Activated gamma-delta T cell (primary cell): ENCODE results near the gene CTNNA3.

ENCODE experiments used
- DNase-seq: peaks from one replicate; lab custom pipeline; 2025; lab: John Stamatoyannopoulos, UW

The CTNNA3 gene

DNA sequence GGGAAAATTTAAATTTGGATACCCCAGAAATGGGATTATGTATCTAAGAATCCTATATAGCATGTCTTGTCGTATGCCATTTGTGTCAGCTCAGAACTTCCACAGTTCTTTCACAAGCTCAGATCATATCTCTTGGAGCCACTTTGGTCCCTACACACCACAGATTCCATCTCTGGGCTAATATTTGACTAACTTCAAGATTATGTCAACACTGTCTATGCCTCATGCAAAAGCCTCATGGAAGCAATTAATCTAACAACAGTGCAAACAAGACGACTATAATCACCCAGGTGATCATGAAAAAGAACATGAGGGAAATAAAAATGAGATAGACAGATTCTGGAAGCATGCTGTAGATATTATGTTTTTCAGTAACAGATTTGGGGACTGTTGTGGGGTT lies 581.0 kb downstream of the CTNNA3 start:
- no peak for DNase-seq

DNA sequence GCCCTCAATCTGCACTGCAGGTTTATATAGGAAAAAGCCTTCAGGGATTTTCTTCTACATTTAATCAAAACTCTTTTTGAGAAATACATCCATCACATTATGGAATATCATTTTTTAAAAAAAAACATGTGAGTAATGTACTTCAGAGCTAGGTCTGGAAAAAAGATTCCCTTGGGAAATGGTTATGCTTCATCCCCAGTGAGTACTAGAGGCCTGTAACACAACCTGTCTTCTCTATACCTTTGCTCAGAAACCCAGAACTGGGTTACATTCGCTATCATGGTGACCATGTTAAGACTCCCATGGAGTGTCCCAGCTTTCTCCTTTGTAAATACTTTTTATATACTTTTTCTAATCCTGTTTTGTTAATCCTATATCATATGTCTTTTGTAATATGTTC lies 583.2 kb downstream of the CTNNA3 start:
- no peak for DNase-seq

DNA sequence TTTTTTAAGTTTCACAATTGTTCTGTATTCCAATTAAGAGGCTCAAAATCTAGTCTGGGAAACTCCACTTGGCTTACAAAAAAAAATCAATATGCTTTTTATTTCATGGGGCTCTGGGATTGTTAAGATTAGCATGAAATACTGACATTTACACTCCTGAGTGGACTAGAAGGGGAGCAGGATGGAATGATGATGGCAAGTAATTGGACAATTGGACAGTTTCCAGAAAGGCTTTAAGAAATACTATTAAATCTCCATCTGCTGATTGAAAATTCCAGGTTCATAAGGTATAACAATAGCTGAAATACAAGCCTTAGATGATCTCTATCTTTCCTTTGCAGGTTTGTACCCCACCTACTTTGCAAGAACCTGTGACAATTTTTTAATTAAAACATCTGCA lies 585.7 kb downstream of the CTNNA3 start:
- DNase-seq, result no peak

DNA sequence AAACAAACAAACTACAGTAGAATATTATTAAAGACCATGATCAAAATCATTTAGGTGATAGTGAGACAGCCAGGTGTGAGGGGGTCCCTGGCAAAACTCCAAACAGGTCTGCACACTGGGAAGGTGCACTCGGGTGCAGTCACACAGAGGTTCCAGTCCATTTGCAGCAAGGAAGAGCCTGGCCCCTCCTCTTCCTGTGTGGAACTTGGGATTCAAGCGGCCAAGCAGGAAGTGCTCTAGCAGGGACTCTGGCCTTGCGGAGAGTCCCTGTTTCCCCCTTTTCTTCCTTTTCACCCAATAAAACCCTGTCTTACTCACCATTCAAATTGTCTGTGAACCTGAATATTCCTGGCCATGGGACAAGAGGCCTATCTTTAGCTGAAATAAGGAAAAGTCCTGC lies 588.3 kb downstream of the CTNNA3 start:
- DNase-seq, result no peak

DNA sequence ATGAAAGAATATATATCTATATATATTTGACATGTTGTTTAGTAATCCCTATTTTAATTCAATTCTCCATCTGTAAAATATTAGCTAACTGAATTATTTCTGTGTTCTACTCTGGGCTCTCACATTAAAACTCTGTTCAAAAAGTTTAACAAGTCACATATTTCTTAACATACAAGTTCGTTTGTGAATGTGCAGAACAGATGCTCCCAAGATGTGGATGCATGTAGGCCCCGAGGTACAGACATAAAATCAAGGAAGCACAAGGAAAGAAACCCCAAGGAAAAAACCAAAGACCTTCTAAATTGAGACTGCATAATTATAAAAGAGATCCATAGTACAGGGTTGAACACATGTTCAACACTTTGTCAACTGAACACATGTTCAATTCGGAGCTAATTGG lies 595.0 kb downstream of the CTNNA3 start:
- no peak for DNase-seq

DNA sequence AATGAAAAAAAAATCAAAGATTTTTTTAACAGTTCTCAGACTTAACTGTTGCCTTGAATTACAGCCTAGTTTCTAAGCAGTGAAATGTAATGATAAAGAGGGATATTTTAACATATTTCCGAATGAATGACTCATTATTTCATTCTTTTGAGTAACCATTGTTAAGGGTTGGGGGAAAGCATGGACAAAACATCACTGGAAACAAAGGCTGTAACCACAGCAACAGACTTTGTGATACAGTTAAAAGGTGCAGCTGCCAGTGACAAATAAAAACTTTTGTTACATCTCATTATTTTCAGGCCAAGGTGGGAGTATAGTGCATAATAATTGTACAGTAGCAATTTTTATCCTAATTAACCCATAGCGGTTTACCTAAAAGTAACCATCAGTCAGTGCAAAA lies 597.5 kb downstream of the CTNNA3 start:
- no peak for DNase-seq

DNA sequence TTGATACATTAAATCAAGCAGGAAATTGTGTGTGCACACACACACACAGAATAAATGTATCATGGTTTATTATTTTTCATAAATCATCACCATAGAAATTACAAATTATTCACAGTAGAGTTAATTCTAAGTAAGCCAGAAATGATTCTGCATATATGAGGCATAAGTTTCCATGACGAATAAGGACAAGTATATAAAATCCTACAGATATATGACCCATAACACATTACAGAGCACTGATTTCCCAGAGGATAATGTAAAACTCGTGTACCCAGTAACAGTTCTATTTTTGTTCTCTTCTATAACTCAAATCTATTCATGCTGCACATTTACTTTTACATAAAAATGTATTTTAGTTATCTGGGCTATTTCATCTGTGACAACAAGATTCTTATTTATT lies 600.5 kb downstream of the CTNNA3 start:
- no peak for DNase-seq

DNA sequence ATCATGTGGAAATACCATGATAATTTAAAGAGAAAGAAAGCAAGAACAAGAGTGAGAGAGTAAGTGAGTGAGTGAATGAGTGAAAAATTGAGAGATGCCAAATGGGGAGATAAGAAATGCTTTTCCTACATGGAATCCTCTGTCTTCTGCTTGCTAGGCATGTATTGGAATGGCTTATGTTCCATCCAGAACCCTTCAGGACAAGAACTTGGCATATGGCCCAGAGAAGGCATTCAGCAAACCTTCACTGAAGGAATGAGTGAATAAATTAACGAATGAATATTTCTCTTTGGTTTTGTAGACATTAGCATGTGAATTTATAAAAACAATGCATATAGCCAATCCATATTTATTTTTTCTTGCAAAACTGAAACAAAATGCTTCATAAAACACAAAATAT lies 608.0 kb downstream of the CTNNA3 start:
- DNase-seq, result no peak

DNA sequence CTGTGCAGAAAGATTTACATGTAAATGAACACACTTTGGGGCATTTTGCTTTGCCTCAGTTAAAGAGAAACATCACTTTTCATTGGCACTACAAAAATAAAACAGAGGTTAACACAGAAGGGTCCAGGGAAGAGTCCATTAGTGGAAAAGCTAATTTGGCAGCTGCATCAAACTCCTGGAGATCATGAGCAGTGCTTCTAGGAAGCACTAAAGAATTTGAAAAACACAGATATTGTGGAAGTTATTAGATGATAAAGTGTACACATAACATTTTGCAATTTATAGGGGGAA lies 608.9 kb downstream of the CTNNA3 start:
- no peak for DNase-seq

DNA sequence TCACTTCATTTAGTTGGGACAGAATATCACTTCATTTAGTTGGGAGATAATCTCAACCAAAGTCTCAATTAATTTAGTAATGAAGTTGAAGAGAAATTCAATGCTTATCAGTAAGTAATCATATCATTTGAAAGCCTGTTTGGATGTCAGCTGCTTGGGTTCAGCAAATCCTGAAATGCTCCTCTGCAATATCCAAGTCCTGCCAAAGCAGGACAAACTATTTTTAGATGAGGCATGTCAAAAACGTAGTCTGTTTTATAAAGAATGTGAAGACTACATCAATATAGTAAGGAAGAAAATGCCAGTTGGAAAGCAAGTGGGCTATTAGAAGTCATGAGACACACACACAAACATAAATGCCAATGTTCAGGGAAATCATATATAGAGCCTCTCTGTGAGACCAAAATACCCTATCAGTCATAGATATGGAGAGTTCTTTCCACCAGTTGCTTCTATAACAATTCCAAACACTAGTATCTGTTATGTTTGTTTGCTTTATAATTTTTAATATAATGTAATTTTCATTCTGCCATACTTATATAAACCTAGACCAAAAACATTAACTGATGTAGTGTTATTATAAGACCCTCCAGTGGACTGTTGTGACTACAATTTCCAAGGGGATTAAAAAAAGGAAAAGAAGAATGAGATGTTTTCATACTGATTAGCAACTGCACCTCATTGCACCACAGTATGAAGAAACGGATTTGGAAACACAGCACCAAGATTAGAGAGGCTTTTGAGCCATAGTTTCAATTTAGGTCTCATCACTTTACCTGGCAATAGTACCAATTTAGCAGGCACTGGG lies 609.5 kb downstream of the CTNNA3 start:
- DNase-seq, result no peak

DNA sequence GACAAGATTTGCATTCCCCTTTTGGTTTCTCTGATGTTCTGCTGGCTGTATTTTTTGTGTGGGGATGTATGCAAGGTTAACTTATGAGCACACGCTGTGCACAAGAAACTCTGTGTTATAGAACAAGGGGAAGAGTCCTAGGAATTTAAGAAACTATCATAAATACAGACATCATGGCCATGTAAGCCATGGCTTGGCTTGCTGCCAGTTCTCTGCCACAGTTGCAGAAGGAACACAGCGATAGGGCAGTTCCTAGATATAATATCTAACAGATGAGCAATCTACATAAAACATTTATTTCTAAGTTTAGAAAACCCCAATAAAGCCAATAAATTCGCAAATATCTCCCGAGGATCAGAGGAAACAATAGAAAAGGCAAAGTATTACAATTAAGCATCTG lies 616.9 kb downstream of the CTNNA3 start:
- no peak for DNase-seq

DNA sequence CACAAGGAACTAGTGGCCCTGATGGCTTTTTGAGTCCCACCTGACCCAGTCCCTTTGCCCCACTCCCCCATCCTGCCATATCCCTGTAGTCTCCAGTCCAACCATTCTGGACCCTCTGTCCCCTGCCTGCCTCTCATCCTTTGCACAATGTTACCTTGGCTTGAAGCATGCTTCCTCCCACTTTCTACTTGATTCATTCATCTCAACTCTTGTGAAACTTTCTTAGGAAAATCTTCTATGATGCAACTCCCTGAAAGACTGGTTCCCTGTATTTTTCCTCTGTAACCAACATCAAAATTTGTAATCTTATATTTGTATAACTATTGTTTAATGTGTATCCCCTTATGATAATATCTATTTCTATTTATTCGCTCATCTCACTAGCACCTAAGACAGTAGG lies 618.6 kb downstream of the CTNNA3 start:
- no peak for DNase-seq

DNA sequence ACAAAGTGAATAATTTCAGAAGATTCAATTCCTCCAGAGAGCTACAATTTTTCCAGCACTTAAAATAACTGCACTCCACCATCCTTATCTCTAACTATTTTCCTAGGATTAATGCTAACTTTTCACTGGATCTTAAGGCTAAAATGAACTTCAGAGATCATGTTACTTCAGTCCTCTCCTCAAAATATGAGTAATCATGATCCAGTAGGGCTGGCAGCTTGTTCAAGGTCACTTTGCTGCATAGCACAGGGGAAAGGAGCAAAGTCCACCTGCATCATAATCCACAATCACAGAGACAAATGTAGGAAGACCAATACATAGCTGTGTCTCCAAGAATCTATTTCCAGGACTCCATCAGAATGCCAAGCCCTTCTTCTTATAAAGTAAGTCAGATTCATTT lies 619.9 kb downstream of the CTNNA3 start:
- DNase-seq, result no peak

DNA sequence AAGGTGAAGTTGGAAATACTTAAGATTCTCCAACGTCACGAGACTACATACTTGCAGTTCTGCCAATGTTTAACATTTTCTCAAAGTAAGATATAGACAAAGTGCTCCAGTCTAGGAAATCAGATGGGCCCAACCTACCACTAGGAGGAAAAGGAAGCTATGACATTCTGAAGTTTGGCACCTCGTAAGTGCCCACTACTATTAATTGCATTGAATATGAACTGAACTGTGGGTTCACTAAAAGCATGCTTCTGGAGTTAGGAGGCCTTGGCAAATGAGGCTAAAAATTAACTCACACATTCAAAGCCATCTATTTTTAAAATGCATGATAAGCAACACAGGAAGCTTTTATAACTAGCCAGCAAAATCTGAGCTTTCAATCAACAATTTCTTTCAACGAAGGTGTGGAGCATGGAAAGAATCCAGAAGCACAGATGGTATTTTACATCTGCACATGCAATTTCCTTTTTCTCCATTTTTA lies 620.5 kb downstream of the CTNNA3 start:
- DNase-seq, result no peak

DNA sequence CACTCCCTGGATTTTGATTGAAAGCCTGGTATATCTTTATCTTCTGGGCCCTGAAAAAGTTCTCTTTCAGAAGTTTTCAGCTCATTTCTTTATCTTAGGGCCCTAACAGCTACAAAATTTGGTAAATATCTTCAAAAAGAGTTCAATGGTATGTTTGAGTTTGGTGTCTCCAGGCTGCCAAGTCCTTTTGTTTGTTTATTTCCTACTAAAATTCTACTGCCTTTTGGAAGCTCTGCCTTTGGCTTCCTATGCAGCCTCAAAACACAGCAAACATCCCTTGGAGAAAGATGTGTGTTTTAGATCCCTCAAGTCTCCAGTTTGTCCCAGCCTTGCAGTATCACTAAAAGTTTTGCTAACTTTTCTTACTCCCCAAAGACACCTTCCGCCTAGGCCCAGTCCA lies 623.3 kb downstream of the CTNNA3 start:
- no peak for DNase-seq

DNA sequence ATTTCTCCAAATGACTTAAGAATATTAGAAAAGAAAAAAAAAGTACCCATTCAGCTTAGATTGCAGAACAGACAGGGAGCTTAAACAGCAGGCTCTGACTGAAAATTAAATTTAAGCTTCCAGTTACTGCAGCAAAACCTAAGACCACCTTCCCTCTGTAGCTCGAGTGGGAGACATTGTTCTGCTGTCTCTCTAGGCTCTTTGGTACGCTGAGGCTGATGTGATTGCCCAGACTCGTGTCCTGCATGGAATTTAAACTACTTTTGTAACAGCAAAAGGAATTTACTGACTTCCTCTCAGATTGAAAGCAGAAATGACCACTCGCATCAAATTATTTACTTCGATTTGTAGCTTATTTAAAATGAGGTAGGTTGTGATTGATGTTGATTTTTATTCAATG lies 645.6 kb downstream of the CTNNA3 start:
- DNase-seq, result no peak

DNA sequence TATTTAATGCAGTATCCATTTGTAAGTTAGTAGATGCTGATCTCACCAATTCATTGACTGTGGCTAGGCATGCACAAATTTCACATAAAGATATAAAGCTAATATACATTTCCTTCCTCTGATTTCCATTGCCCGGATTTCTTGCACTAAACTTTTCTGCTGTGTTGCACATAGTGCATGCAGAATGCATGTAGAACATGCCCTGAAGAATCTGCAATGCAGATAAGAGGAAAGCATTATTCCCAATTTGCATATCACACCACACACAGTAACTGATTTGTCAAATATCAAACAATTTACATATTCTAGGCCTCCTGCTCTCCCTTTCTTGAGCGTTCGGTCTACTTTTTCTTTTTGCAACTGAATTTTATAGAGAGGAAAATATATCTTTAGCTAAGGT lies 646.0 kb downstream of the CTNNA3 start:
- no peak for DNase-seq

DNA sequence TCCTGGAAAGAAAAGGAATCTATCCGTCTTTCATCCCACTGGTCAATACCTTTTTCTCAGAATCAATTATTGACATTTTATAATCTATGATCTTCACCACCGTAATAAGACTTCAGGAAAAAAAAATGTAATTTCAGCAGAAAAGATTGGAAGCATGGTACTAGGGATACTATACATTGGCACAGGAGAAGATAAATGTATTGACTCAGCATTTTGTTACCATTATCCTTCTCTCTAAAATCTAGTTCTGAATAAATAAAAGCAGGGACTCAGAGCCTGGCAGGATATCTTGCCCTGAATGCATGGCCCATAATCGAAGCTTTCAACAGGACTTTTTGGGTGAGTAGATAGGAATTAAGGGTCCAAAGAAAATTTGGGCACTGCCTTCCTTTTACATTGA lies 649.5 kb downstream of the CTNNA3 start:
- DNase-seq, result no peak

DNA sequence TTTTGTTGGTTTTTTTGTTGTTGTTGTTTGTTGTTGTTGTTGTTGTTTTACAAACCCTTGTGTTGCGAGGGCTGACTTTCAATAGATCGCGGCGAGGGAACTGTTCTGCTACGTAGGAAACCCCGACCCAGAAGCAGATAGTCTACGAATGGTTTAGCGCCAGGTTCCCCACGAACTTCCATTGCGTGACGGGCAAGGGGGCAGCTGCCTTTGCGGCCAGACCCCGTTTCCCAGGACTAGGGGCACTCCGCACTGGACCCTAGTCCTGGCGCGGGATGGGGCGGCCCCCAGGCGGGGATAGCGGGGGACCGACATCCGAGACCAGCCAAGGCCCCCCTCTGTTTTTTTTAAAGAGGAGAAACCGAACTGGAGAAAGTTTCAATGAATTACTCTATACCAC lies 650.6 kb downstream of the CTNNA3 start:
- no peak for DNase-seq

DNA sequence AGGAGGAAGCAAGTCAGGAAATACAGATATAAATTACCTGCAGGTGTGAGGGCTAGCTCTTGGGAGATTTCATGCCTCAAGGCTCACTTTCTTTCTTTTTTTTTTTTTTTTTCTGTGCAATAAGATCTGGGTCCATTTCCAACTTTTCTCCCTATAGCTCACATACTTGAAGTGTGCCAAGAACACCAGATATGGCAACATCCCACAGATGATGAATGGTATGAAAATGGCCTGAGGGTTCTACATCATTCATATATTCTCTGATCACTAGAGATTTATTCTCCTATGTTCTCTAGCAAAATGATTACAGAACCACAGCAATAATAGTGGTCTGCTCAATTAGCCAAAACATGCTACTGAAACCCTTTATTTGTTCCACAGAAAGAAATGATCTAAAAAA lies 653.0 kb downstream of the CTNNA3 start:
- DNase-seq, result no peak

DNA sequence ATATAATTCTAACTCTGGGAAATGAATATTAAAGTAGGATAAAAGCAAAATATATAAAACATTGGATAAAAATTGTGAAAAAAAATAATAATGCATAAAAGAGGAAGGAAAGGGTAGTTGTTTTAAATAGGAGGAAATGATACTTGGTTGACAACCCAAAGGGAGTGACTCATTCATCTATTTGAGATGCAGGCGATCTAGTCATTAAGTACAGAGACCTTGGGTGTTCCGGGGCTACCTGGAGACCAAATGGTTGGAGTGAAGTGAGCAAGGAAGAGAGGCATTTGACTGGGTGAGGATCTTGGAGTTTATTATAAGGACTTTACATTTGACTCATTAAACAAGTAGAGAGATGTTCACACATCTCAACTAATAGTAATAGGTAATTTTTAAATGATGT lies 659.2 kb downstream of the CTNNA3 start:
- DNase-seq, result no peak

DNA sequence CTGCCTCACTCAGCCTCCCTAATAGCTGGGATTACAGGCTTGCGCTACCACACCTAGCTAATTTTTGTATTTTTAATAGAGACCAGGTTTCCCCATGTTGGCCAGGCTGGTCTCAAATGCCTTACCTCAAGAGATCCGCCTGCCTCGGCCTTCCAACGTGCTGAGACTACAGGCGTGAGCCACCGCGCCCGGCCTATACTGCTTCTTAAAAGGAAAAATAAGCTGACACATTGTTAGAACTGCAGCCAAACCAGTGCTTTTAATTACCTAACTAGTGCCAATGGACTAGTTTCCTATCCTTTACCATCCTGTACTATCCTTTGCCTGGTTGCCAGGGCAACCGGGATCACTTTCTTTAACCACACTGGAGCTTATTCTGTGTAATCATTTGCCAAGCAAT lies 662.1 kb downstream of the CTNNA3 start:
- DNase-seq, result no peak

DNA sequence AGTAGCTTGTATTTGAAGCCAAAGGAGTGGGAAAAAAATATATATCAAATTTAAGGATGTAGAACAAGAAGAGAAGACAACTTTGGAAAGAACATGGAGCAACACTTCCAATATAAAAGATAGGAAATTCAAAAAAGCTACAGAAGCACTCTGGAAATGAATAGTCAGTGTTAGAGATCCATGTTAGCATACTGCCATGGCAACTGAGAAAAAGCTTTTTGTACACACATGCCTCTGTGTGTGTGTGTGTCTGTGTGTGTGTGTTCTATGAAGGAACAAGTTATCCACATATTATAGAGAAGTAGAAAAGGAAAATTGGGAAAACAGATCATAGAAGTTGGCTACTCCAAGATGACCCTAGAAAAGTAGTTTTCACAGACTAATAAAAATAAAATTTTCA lies 673.9 kb downstream of the CTNNA3 start:
- DNase-seq, result no peak

DNA sequence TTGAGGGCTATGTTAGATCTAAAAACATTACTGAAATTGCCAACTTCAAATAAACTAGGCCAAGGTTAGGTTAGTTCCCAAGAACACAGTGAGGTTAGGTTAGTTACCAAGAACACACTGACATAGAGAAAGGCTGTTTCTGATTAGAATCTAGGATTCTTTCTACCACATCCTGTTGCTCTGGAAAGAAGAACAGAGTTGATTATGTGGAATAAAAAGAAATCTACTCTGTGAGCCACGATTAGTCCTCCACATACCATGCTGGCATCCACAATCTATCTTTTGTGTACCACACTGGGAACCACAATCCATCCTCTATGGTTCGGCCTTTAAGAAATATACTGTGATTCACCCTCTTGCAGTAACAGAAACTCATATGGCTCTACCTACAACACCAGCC lies 678.8 kb downstream of the CTNNA3 start:
- no peak for DNase-seq

DNA sequence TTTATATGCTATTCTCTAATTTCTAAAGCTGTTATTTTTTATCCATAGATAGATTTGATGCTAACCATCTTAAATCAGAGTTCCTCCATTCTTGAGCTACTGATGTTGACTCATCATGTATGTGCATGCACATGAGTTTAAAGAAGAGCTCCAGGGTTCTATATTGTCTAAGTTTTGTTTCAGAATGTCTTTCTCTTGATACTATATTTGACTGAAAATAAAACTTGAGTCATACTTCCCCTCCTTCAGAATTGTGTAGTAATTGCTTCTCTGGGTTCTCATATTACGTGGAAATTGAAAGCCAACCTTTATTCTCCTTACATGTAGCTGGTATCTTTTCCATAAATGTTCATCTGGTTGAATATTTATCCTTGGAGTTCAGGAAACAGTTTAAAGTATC lies 680.8 kb downstream of the CTNNA3 start:
- no peak for DNase-seq
